ENCODE measurements around the gene SCN2A. TPM values are rescaled to one million over a fixed set of nuclear protein-coding genes. Genes with fewer than 3 reads are reported as not detected.

Gene SCN2A
- total RNA-seq, 4 donors from 2014 or later = under 0.01 to 0.38 (median 0.27) TPM

- no peak for TF ChIP-seq CTCF (IDR thresholded peaks at IDR 0.05; ENCODE audit: low read depth)
Observed at GRCh38 chr2:165277295-165277694, 38.1 kb downstream of the SCN2A start.

- TF ChIP-seq CTCF (IDR thresholded peaks at IDR 0.05; ENCODE audit: low read depth) = no peak
Observed at GRCh38 chr2:165277860-165278656, 38.8 kb downstream of the SCN2A start.

GRCh38 chr2:165280356-165280755 lies 41.1 kb downstream of the SCN2A start:
- no peak for TF ChIP-seq CTCF (IDR thresholded peaks at IDR 0.05; ENCODE audit: low read depth)

- TF ChIP-seq CTCF (IDR thresholded peaks at IDR 0.05; ENCODE audit: low read depth) = no peak
Observed at GRCh38 chr2:165281387-165281786, 42.2 kb downstream of the SCN2A start.

- TF ChIP-seq CTCF (IDR thresholded peaks at IDR 0.05; ENCODE audit: low read depth) = no peak
Observed at GRCh38 chr2:165283342-165283741, 44.1 kb downstream of the SCN2A start.

- no peak for TF ChIP-seq CTCF (IDR thresholded peaks at IDR 0.05; ENCODE audit: low read depth)
Observed at GRCh38 chr2:165287094-165287778, 48.0 kb downstream of the SCN2A start.

GRCh38 chr2:165289069-165289468 lies 49.9 kb downstream of the SCN2A start:
- TF ChIP-seq CTCF (IDR thresholded peaks at IDR 0.05; ENCODE audit: low read depth) = no peak

Measured in subcutaneous adipose tissue (tissue), 4 donors.